M059J (cell line): ENCODE measurements around the gene S1PR1. TPM values are rescaled to one million over a fixed set of nuclear protein-coding genes. Genes with fewer than 3 reads are reported as not detected.

ENCODE experiments used
- DNase-seq: peaks from one replicate; pipeline ENCODE4 v3.0.0-alpha.2; 2012; ENCODE audit warnings: low read depth
- total RNA-seq: library from RNA; depleted of rRNA; stranded (reverse); fragments of >200 nt; shearing (Covaris generic); gene quantifications from 2 replicates; pipeline ENCODE4 v1.2.3, GENCODE V29; 2014

S1PR1 gene
- total RNA-seq, 1 experiment from 2014 or later = 6.8 TPM

DNA sequence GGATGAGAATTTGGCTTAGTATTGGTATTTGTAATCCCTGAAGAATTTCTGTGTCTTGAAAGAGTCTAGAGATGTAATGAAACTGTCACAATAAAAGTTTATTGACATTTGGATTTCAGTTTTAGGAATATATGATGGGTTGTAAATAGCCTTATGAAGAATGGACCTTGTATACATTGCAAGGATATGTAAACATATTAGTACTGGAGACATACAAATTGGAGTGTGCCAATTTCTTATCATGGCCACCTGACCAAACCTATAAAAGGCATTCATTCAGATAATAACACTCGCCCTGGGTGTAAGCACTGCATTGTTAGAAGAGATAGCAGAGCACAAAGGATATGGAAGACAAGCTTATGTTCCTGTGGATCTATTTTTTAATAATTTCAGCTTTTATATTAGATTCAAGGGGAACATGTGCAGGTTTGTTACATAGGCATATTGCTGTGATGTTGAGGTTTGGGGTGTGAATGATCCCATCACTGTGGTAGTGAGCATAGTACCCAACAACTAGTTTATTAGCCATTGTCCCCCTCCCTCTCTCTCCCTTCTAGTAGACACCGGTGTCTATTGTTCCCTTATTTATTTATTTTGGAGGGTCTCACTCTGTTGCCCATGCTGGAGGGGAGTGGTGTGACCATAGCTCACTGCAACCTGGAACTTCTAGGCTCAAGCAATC lies 8.6 kb downstream of the S1PR1 start:
- DNase-seq = no peak

- DNase-seq = no peak
Observed at GRCh38 chr1:101247404-101248287, 10.8 kb downstream of the S1PR1 start.

DNA sequence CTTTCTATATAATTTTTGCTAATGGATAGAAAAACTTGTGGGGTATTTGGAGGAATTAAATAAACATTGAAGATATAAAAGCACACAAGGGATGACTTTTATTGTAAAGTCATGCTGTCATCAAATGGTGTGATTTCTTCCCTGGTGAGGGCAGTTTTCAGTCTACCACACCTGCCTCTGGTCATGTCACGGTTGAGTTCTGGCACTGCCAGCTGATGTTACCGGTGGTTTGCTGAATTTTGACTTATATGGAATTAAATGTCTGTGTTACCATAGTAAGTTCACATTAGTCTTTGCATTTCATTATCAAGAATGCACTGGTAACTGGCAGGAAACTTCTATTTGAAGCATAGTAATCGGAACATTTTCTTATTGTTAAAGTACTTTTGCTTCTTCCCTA lies 13.4 kb downstream of the S1PR1 start:
- DNase-seq = no peak

DNA sequence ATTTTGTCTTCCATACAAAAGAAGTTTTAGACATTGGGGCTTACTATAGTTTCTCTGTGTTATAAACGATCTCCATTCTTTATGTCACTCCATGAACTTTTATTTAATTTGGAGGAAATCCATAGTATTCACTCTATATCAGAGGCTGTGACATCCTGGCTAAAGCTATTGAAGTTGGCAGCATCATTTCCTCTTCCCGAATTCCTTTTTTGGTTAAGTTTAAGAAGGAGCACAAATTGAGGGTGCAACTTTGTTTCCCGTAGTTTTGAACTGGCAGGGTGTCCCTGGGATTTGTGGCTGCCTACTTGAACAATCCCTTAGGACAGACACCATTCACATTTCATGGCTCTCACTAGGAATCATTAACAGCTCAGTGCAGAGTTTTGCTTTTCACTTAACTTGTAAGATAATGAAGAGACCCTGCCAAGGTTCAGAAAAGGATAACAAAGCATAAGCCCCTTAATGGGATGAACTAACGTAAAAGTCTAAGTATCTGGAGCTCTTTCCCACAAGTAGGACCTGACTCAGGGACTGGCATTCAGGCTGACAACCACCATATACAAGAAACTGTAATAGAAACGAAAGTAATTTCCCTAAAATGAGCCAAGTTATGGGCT lies 13.9 kb downstream of the S1PR1 start:
- DNase-seq = no peak

- no peak for DNase-seq
Observed at GRCh38 chr1:101251504-101251903, 14.7 kb downstream of the S1PR1 start.

GRCh38 chr1:101253976-101254674 lies 17.3 kb downstream of the S1PR1 start:
- DNase-seq = peak; percentile 92

GRCh38 chr1:101257500-101258325 lies 20.9 kb downstream of the S1PR1 start:
- DNase-seq = peak; percentile 97

GRCh38 chr1:101259744-101260148 lies 22.9 kb downstream of the S1PR1 start:
- DNase-seq = peak; percentile 81

DNA sequence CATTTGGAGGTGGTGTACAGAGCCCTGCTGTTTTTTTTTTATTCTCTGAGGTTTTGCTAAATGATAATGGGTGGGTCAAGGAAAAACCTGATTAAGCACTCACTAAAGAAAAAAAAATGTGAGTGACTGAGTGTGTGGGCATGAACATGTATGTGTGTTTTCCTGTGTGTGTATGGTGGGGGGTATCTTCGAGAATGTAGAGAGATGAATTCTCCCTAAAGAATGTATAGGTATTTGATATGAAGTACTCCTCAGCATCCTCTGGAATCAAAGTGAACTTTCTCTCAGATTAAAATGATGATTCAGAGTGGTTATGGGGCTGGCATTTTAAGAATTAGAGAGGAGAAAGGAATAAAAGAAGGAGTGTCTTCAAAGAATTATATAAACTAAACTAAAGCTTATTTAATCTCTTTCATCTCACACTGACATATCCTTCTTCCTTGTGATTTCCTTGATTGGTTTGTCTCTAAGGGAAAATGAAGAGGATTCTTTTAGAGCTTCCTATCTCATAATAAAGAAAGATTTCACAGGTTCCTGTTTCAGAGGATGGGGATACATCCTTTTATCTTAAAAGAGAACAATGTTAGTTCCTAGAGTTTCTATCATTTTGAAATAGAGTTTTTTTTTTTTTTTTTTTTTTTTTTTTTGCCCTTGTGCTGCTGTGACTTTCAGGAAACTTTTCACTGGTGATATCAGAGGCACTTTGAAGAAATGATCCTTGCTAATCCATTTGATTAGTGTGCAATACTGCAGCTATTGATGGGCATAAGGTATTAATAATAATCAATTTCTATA lies 23.9 kb downstream of the S1PR1 start:
- DNase-seq = peak; percentile 17

DNA sequence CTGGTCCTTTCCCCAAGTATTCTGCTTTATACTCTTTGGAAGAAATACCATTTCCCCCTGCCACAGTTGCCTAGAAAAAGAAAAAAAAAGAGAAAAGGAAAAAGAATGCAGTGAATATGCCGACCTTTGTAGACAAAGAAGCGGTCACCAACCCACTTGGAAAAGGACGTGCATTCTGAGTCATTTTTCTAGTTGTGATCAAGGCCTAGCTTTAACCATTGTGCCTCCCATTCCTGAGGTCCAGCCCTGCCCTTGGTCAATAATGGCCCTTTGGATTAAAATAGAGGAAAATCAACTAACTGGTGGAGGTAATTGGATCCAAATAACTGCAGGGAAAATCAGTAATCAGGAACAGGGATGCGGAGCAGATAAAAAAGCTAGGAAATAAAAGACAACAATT lies 24.8 kb downstream of the S1PR1 start:
- DNase-seq = no peak

- no peak for DNase-seq
Observed at GRCh38 chr1:101262060-101262459, 25.2 kb downstream of the S1PR1 start.

GRCh38 chr1:101262630-101263348 lies 26.0 kb downstream of the S1PR1 start:
- DNase-seq = peak; percentile 51

DNA sequence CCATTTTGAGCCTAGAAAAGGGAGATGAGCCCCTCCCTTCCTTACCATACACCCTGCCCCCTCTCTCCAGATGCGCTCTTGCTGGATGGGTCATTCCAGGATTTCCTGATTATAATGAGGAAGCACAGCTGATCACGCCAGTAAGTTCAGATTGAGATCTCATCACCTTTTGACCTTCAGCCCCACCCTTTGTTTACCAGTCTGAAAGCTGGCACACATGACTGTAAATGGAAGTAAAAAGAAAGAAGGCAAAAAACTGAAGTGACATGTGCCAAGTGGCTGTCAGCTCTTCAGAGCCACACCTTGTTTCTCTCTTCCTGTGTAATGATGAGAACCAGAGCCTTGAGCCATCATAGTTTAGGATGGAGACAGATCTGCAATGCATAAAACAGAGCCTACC lies 27.9 kb downstream of the S1PR1 start:
- no peak for DNase-seq

- no peak for DNase-seq
Observed at GRCh38 chr1:101265684-101266083, 28.9 kb downstream of the S1PR1 start.

DNA sequence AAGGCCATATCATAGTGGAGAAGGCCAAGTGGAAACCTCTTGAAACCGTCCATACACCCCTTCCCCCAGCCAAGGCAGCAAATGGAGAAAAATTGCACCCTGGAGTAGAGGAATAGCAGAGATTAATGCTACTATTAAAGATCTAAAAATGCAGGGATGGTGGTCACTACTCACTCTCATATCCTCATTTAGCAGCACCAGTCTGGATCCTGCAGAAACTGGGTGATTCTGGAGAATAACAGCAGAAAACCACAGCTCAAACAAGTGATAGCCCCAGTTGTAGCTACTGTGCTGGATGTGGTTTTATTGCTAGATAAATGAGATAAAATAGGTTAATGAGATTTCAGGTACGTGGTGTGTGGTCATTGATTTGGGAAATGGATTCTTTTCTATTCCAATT lies 30.3 kb downstream of the S1PR1 start:
- DNase-seq = no peak

DNA sequence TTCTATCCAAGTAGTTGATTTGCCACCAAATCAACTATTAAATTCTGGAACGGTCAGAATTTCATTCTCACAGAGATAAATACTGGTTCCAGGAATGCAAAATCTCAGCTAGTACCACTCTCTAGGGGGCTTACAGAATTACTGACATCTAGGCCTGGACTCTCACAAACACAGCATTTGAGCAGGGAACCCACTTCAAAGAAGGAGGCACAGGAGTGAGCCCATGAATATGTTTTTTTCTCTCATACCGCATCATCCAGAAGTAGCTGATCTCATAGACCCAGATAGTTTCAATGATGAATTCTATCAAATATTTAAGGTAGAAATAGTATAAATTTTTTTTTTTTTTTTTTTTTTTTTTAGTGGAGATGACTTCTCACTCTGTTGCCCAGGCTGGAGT lies 32.1 kb downstream of the S1PR1 start:
- DNase-seq = no peak

DNA sequence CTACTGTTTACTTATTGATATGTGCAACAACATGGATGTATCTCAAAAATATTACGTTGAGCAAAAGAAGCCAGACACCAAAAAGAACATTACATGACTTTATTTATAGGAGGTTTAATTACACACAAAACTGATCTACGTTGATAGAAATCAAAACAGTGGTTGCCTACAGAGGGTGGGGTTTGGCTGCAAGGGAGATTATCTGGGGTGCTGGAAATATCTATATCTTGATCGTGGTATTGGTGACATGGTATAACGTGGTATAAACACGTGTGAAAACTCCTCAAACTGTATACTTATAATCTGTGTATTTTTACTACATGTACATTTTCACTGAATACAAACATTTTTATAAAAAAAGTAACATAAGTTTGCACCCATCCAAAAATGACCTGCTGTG lies 38.9 kb downstream of the S1PR1 start:
- DNase-seq = no peak

DNA sequence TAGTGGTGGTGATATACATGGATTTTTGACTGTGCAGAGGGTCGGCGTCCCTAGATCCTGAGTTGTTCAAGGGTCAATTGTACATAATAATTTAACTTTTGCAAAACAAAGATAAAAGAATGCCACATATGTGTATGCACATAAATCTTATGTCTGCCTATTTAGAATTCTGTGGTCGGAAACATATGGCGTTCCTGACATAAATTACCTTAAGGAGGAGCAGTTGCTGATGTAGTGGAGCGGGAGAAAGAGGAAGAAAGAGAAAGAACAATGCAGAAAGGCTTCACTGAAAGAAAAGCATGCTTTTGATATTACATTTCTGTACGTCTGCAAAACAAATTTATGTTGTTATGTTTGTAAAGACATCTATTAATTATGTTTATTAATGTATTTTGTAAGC lies 40.0 kb downstream of the S1PR1 start:
- no peak for DNase-seq

- no peak for DNase-seq
Observed at GRCh38 chr1:101278238-101278637, 41.4 kb downstream of the S1PR1 start.

DNA sequence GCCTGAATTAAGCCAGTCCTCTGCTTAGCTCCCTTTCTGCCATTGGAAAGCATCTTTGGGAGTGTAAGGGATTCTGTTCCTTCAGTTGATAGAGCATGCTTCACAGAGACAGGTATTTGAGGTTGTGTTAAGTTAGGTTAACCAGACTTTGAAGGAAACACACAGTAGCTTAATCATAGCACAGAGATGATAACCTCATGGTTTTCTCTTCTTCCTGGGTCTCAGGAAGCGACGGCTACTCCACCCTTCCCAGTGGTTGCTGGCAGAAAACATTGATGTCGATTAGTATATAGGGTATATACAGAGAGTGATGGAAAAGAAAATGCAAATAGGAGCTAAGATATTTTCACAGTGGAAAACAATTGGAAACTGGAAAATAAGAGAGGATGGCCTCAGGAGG lies 42.0 kb downstream of the S1PR1 start:
- no peak for DNase-seq
